Measurements from ENCODE around the gene WDR81.
"Not testable (repeated sequence)": the region's sequence is repeated elsewhere in the genome, so short reads cannot be mapped to it uniquely, and the experiment has no call there.

WDR81 gene

GRCh38 chr17:1693339-1693738 lies 31.2 kb upstream of the WDR81 start:
- TF ChIP-seq CTCF (IDR thresholded peaks at IDR 0.05; ENCODE audit: low read depth, low read length), result no peak
- DNase-seq (ENCODE audit: extremely low read depth, low read depth), result no peak

- TF ChIP-seq CTCF (IDR thresholded peaks at IDR 0.05; ENCODE audit: low read depth, low read length), result no peak
These were observed 29.1 kb upstream of the WDR81 start for GRCh38 chr17:1695365-1695764.

GRCh38 chr17:1697681-1698080 lies 26.8 kb upstream of the WDR81 start:
- no peak for DNase-seq (ENCODE audit: extremely low read depth, low read depth)
- no peak for TF ChIP-seq CTCF (IDR thresholded peaks at IDR 0.05; ENCODE audit: low read depth, low read length)

More at GRCh38 chr17:1695365-1695764, 29.1 kb upstream of the WDR81 start:
- DNase-seq (ENCODE audit: extremely low read depth, low read depth), result no peak

- not testable (repeated sequence) for DNase-seq (ENCODE audit: extremely low read depth, low read depth)
These were observed 24.6 kb upstream of the WDR81 start for GRCh38 chr17:1699891-1700290.

- no peak for TF ChIP-seq CTCF (IDR thresholded peaks at IDR 0.05; ENCODE audit: low read depth, low read length)
- DNase-seq (ENCODE audit: extremely low read depth, low read depth), result no peak
These were observed 21.4 kb upstream of the WDR81 start for GRCh38 chr17:1703063-1703462.

- DNase-seq (ENCODE audit: extremely low read depth, low read depth), result no peak
- TF ChIP-seq CTCF (IDR thresholded peaks at IDR 0.05; ENCODE audit: low read depth, low read length), result no peak
These were observed 19.5 kb upstream of the WDR81 start for GRCh38 chr17:1705004-1705403.

GRCh38 chr17:1707107-1707506 lies 17.4 kb upstream of the WDR81 start:
- no peak for TF ChIP-seq CTCF (IDR thresholded peaks at IDR 0.05; ENCODE audit: low read depth, low read length)
- DNase-seq (ENCODE audit: extremely low read depth, low read depth), result no peak

- DNase-seq (ENCODE audit: extremely low read depth, low read depth), result not testable (repeated sequence)
These were observed 15.6 kb upstream of the WDR81 start for GRCh38 chr17:1708791-1709346.

All from AG09319 (cell line).